WTC11 (cell line): ENCODE data around the gene ISG20. TPM values are rescaled to one million over a fixed set of nuclear protein-coding genes. Genes with fewer than 3 reads are reported as not detected.

Experiments used
- ATAC-seq: fragments of 200-7000 bp; cut with Tn5 transposase; 2 replicates; pipeline ENCODE4 v1.10.0; 2021; ENCODE audit warnings: mild to moderate bottlenecking, moderate library complexity
- CTCF ChIA-PET: fragments of 300-600 bp; sonication (Branson Sonifier 250); formaldehyde crosslinking; loops from one replicate; lab custom pipeline; 2021; ENCODE audit warnings: antibody characterized with exemption; lab: Charles Lee
- POLR2A ChIA-PET: fragments of 350-600 bp; sonication (Branson Sonifier 250); formaldehyde crosslinking; loops from one replicate; lab custom pipeline; 2021; ENCODE audit warnings: antibody characterized with exemption; lab: Charles Lee
- DNase-seq: peaks from one replicate; pipeline ENCODE4 v3.0.0; 2021; ENCODE audit warnings: low spot score
- H3K27ac Mint-ChIP-seq: 2 replicates; pipeline ENCODE4 v1.8.0; 2021; ENCODE audit warnings: mixed read lengths
- H3K27me3 Mint-ChIP-seq: 2 replicates; pipeline ENCODE4 v1.8.0; 2021; ENCODE audit warnings: low read depth, mild to moderate bottlenecking, moderate library complexity, mixed read lengths
- H3K36me3 Mint-ChIP-seq: 2 replicates; pipeline ENCODE4 v1.8.0; 2021; ENCODE audit warnings: mixed read lengths
- H3K4me1 Mint-ChIP-seq: 2 replicates; pipeline ENCODE4 v1.8.0; 2022; ENCODE audit warnings: mixed read lengths
- H3K4me3 Mint-ChIP-seq: 2 replicates; pipeline ENCODE4 v1.8.0; 2021; ENCODE audit warnings: mild to moderate bottlenecking, moderate library complexity, mixed read lengths
- H3K9me3 Mint-ChIP-seq: 2 replicates; pipeline ENCODE4 v1.8.0; 2021; ENCODE audit warnings: mixed read lengths
- GABPB1 ChIP-seq: sonication (generic); formaldehyde crosslinking; IDR thresholded peaks from 2 replicates; pipeline ENCODE4 v1.8.1; 2023; ENCODE audit warnings: mild to moderate bottlenecking, missing genetic modification reagents
- GRHL2 ChIP-seq: fragments of 250-450 bp; sonication (Bioruptor Pico); IDR thresholded peaks from 2 replicates; pipeline ENCODE4 v1.8.0; 2022; ENCODE audit warnings: mild to moderate bottlenecking, moderate library complexity; ENCODE audit not compliant: insufficient replicate concordance, severe bottlenecking
- MXD4 ChIP-seq: fragments of 250-450 bp; sonication (Bioruptor Pico); IDR thresholded peaks from 2 replicates; pipeline ENCODE4 v1.8.0; 2021; ENCODE audit warnings: mild to moderate bottlenecking, moderate library complexity, borderline replicate concordance
- NFE2L1 ChIP-seq: sonication (generic); formaldehyde crosslinking; IDR thresholded peaks from 2 replicates; pipeline ENCODE4 v1.8.1; 2023; ENCODE audit warnings: missing genetic modification reagents
- NR1H2 ChIP-seq: sonication (generic); formaldehyde crosslinking; IDR thresholded peaks from 2 replicates; pipeline ENCODE4 v1.9.0; 2021; ENCODE audit warnings: mild to moderate bottlenecking, moderate library complexity, missing genetic modification reagents
- PRRX2 ChIP-seq: fragments of 250-450 bp; sonication (Bioruptor Pico); IDR thresholded peaks from 2 replicates; pipeline ENCODE4 v1.8.0; 2021; ENCODE audit warnings: mild to moderate bottlenecking
- SP1 ChIP-seq: sonication (generic); formaldehyde crosslinking; conservative IDR thresholded peaks from 2 replicates; pipeline ENCODE4 v1.8.1; 2022; ENCODE audit warnings: missing genetic modification reagents
- TCF7 ChIP-seq: sonication (generic); formaldehyde crosslinking; IDR thresholded peaks from 2 replicates; pipeline ENCODE4 v1.8.0; 2022; ENCODE audit warnings: mild to moderate bottlenecking, low read depth, missing genetic modification reagents, moderate library complexity
- TEAD4 ChIP-seq: sonication (generic); formaldehyde crosslinking; IDR thresholded peaks from 2 replicates; pipeline ENCODE4 v1.8.0; 2022; ENCODE audit warnings: mild to moderate bottlenecking, missing genetic modification reagents
- ZNF219 ChIP-seq: sonication (generic); formaldehyde crosslinking; IDR thresholded peaks from 2 replicates; pipeline ENCODE4 v1.8.0; 2023; ENCODE audit warnings: missing genetic modification reagents, mild to moderate bottlenecking, borderline replicate concordance
- ZNF232 ChIP-seq: sonication (generic); formaldehyde crosslinking; IDR thresholded peaks from 2 replicates; pipeline ENCODE4 v1.8.0; 2022; ENCODE audit warnings: mild to moderate bottlenecking, missing genetic modification reagents
- ZNF671 ChIP-seq: fragments of 250-450 bp; sonication (Bioruptor Pico); IDR thresholded peaks from 2 replicates; pipeline ENCODE4 v1.8.0; 2021; ENCODE audit warnings: mild to moderate bottlenecking
- total RNA-seq: library from RNA; stranded (reverse); gene quantifications from 3 replicates; pipeline ENCODE4 v1.2.3, GENCODE V29; 2021
- TF ChIP-seq, protein P1 (sequence below): sonication (generic); formaldehyde crosslinking; IDR thresholded peaks from 2 replicates; pipeline ENCODE4 v1.8.1; 2023; ENCODE audit warnings: mild to moderate bottlenecking, missing genetic modification reagents, borderline replicate concordance
- TF ChIP-seq, protein P2 (sequence below): sonication (generic); formaldehyde crosslinking; conservative IDR thresholded peaks from 2 replicates; pipeline ENCODE4 v1.8.1; 2023; ENCODE audit warnings: mild to moderate bottlenecking, low read depth, missing genetic modification reagents, moderate library complexity
- TF ChIP-seq, protein P3 (sequence below): sonication (generic); formaldehyde crosslinking; IDR thresholded peaks from 2 replicates; pipeline ENCODE4 v1.8.1; 2022; ENCODE audit warnings: mild to moderate bottlenecking, moderate library complexity, missing genetic modification reagents
- TF ChIP-seq, protein P4 (sequence below): sonication (generic); formaldehyde crosslinking; IDR thresholded peaks from 2 replicates; pipeline ENCODE4 v1.8.1; 2023; ENCODE audit warnings: mild to moderate bottlenecking, missing genetic modification reagents
- TF ChIP-seq, protein P5 (sequence below): fragments of 250-450 bp; sonication (Bioruptor Pico); conservative IDR thresholded peaks from 2 replicates; pipeline ENCODE4 v1.9.0; 2021; ENCODE audit warnings: mild to moderate bottlenecking
- TF ChIP-seq, protein P6 (sequence below): fragments of 250-450 bp; sonication (Bioruptor Pico); IDR thresholded peaks from 2 replicates; pipeline ENCODE4 v1.9.0; 2021; ENCODE audit warnings: mild to moderate bottlenecking
- TF ChIP-seq, protein P7 (sequence below): fragments of 250-450 bp; sonication (Bioruptor Pico); IDR thresholded peaks from 2 replicates; pipeline ENCODE4 v2.1.2; 2022; ENCODE audit warnings: mild to moderate bottlenecking, moderate library complexity

The ISG20 gene
- total RNA-seq, 1 experiment from 2014 or later: 5.6 TPM

DNA sequence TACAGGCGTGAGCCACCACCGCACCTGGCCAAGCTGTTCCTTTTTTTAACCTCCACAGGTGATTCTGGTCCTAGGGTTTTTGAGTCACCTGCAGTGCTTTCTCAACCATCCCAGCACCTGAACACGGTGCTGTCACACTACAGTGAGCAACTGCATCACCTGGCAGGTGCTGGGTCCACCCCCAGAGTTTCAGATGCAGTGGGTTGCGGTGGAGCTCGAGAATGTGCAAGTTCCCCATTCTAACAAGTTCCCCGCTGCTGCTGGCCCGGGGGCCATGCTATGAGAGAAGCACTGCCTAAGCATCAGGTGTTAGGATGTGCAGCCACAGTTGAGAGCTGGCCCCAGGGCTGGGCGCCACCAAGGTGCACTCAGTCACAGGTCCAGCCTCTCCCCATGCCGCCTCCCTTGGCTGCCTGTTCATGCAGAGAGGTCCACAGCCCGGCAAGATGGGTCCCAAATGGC lies 18.0 kb downstream of the ISG20 start:
- DNase-seq: no peak
- no peak for TF ChIP-seq ZNF232
- TF ChIP-seq ZNF219: no peak
- no peak for TF ChIP-seq ZNF671 (CRISPR knock-in tag)
- TF ChIP-seq, protein P1, sequence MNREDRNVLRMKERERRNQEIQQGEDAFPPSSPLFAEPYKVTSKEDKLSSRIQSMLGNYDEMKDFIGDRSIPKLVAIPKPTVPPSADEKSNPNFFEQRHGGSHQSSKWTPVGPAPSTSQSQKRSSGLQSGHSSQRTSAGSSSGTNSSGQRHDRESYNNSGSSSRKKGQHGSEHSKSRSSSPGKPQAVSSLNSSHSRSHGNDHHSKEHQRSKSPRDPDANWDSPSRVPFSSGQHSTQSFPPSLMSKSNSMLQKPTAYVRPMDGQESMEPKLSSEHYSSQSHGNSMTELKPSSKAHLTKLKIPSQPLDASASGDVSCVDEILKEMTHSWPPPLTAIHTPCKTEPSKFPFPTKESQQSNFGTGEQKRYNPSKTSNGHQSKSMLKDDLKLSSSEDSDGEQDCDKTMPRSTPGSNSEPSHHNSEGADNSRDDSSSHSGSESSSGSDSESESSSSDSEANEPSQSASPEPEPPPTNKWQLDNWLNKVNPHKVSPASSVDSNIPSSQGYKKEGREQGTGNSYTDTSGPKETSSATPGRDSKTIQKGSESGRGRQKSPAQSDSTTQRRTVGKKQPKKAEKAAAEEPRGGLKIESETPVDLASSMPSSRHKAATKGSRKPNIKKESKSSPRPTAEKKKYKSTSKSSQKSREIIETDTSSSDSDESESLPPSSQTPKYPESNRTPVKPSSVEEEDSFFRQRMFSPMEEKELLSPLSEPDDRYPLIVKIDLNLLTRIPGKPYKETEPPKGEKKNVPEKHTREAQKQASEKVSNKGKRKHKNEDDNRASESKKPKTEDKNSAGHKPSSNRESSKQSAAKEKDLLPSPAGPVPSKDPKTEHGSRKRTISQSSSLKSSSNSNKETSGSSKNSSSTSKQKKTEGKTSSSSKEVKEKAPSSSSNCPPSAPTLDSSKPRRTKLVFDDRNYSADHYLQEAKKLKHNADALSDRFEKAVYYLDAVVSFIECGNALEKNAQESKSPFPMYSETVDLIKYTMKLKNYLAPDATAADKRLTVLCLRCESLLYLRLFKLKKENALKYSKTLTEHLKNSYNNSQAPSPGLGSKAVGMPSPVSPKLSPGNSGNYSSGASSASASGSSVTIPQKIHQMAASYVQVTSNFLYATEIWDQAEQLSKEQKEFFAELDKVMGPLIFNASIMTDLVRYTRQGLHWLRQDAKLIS: no peak
- no peak for TF ChIP-seq TCF7 (CRISPR knock-in tag)
- TF ChIP-seq TEAD4 (CRISPR knock-in tag): no peak
- TF ChIP-seq, protein P2, sequence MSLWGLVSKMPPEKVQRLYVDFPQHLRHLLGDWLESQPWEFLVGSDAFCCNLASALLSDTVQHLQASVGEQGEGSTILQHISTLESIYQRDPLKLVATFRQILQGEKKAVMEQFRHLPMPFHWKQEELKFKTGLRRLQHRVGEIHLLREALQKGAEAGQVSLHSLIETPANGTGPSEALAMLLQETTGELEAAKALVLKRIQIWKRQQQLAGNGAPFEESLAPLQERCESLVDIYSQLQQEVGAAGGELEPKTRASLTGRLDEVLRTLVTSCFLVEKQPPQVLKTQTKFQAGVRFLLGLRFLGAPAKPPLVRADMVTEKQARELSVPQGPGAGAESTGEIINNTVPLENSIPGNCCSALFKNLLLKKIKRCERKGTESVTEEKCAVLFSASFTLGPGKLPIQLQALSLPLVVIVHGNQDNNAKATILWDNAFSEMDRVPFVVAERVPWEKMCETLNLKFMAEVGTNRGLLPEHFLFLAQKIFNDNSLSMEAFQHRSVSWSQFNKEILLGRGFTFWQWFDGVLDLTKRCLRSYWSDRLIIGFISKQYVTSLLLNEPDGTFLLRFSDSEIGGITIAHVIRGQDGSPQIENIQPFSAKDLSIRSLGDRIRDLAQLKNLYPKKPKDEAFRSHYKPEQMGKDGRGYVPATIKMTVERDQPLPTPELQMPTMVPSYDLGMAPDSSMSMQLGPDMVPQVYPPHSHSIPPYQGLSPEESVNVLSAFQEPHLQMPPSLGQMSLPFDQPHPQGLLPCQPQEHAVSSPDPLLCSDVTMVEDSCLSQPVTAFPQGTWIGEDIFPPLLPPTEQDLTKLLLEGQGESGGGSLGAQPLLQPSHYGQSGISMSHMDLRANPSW (CRISPR knock-in tag): no peak
- TF ChIP-seq, protein P3, sequence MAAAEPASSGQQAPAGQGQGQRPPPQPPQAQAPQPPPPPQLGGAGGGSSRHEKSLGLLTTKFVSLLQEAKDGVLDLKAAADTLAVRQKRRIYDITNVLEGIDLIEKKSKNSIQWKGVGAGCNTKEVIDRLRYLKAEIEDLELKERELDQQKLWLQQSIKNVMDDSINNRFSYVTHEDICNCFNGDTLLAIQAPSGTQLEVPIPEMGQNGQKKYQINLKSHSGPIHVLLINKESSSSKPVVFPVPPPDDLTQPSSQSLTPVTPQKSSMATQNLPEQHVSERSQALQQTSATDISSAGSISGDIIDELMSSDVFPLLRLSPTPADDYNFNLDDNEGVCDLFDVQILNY: no peak
- no peak for TF ChIP-seq PRRX2
- TF ChIP-seq, protein P4, sequence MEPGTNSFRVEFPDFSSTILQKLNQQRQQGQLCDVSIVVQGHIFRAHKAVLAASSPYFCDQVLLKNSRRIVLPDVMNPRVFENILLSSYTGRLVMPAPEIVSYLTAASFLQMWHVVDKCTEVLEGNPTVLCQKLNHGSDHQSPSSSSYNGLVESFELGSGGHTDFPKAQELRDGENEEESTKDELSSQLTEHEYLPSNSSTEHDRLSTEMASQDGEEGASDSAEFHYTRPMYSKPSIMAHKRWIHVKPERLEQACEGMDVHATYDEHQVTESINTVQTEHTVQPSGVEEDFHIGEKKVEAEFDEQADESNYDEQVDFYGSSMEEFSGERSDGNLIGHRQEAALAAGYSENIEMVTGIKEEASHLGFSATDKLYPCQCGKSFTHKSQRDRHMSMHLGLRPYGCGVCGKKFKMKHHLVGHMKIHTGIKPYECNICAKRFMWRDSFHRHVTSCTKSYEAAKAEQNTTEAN: no peak
- TF ChIP-seq, protein P5, sequence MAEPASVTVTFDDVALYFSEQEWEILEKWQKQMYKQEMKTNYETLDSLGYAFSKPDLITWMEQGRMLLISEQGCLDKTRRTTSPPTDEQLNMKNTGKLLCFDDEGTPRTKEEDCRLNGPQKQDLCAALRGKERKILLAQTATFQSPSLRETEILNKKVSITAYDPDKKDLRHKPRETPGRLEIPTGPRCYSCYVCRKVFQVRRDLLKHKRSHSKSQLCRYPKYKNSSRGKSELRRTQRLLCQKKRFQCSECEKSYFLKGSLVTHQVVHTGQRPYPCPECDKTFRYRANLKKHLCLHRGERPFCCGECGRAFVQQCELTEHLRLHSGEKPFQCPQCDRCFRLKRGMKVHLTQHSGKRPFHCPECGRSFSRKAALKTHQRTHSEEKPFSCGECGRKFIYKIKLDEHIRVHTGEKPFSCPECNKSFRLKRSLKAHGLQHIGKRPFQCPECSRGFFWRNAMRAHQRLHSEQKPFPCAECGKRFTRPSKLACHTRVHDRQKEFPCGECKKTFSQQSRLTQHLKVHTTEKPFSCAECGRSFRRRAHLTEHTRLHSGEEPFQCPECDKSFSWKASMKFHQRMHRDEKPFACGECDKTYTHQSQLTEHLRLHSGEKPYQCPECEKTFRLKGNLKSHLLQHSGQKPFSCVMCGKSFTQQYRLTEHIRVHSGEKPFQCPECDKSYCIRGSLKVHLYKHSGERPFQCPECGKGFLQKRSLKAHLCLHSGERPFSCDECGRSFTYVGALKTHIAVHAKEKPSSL: no peak
- no peak for TF ChIP-seq NFE2L1
- no peak for TF ChIP-seq GRHL2 (CRISPR knock-in tag)
- TF ChIP-seq MXD4: no peak
- TF ChIP-seq SP1 (CRISPR knock-in tag): no peak
- TF ChIP-seq NR1H2 (CRISPR knock-in tag): no peak
- TF ChIP-seq, protein P6, sequence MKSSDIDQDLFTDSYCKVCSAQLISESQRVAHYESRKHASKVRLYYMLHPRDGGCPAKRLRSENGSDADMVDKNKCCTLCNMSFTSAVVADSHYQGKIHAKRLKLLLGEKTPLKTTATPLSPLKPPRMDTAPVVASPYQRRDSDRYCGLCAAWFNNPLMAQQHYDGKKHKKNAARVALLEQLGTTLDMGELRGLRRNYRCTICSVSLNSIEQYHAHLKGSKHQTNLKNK (CRISPR knock-in tag): no peak
- TF ChIP-seq GABPB1: no peak
- TF ChIP-seq, protein P7, sequence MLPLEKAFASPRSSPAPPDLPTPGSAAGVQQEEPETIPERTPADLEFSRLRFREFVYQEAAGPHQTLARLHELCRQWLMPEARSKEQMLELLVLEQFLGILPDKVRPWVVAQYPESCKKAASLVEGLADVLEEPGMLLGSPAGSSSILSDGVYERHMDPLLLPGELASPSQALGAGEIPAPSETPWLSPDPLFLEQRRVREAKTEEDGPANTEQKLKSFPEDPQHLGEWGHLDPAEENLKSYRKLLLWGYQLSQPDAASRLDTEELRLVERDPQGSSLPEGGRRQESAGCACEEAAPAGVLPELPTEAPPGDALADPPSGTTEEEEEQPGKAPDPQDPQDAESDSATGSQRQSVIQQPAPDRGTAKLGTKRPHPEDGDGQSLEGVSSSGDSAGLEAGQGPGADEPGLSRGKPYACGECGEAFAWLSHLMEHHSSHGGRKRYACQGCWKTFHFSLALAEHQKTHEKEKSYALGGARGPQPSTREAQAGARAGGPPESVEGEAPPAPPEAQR (CRISPR knock-in tag): no peak
- Mint-ChIP-seq H3K4me1 (peaks cover 11% of the 10 kb centered on the region), H3K27me3 (no peaks in the 10 kb centered on the region), H3K4me3 (no peak overlapping the region), H3K36me3 (no peaks in the 10 kb centered on the region), H3K27ac (no peak overlapping the region), H3K9me3 (no peaks in the 10 kb centered on the region)
- ChIA-PET CTCF (interaction anchor here (0.7 to 3.5 kb wide), 11 partner anchors 9 to 222 kb away, joined by 3 to 21 read pairs (median 7); partner anchors contain the start of gene ACAN), POLR2A (interaction anchor here (1.3 kb wide), 1 partner anchor 9 kb away, joined by 3 read pairs; no protein-coding TSS in a partner anchor)
- no peak for ATAC-seq
